GM19025 (cell line): ENCODE data around the gene KPNA5.
"Not testable (repeated sequence)": the region's sequence is repeated elsewhere in the genome, so short reads cannot be mapped to it uniquely, and the experiment has no call there.

Experiments
- ATAC-seq: cut with Tn5 transposase; IDR thresholded peaks from one replicate; pipeline ENCODE4 v1.9.1; 2021; ENCODE audit warnings: mild to moderate bottlenecking, low read depth, moderate library complexity; ENCODE audit not compliant: unreplicated experiment

KPNA5 gene

DNA sequence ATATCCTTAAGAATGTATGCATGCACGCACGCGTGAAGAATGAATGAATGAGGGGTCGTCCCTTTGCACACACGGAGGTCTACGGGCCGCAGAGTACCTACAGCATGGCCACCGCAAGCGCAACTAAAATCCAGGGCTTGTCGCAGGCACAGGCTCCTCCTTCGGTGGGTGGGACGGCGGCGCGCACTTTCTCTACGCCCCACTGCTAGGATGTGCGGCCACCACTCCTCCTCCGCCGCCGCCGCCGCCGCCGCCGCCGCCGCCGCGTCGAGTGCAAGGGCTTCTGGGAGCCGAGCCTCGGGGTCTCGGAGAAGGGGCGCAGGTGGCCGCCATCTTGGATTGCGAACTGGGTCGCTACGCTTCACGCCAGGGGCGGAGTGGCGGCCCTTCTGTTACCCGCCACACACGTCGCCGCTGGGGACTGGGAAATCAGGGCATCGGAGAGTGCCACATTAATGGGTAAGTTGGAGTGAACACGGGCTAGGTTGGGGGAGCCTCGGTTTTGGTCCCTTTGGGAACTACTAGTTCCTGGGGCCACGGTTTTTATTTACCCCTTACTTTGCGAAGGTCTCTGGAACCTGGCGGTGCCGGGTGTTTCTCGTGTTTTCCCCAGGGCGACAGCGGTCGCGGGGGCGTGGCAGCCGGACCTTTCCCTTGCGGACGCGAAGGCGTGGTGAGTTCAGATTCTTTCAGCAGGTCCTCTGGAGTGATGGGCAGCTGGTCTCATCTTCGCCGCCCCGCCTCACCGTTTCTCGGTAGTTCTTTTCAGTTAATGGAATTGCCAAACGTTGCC lies at the start of gene KPNA5:
KPNA5 (plus strand) TSS at position 332 of the 793 bp plus-strand sequence; CDS start at position 456, 124 bp downstream.
- peak; percentile 94 for ATAC-seq

DNA sequence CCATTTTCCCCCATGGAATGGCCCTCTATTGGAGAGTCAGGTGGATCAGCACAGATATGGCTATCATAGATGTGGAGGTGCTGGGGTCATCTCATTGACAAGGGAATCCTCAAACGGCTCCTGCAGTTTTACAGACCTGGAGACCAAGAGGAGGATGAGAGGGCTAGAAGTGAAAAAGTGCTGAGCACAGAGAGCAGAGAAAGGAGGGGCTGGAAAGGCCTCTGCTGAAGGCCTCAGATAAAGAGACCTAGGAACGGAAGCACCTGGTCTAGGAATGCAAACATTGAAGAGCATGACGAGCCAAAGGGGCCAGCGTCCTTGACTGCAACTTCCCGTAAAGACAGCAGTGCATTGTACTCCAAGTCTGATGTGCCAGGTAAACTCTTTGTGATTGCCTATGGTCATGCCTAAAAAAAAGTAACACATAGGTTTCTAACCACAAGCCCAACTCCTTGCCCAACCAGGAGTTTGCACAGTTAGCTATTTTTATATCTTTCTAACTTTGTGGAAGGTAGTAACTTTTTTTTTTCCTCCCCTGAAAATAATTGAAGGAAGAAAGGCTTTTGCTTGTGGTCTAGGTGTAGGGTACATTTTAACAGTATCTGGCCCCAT lies 49.5 kb upstream of the KPNA5 start:
- no peak for ATAC-seq

DNA sequence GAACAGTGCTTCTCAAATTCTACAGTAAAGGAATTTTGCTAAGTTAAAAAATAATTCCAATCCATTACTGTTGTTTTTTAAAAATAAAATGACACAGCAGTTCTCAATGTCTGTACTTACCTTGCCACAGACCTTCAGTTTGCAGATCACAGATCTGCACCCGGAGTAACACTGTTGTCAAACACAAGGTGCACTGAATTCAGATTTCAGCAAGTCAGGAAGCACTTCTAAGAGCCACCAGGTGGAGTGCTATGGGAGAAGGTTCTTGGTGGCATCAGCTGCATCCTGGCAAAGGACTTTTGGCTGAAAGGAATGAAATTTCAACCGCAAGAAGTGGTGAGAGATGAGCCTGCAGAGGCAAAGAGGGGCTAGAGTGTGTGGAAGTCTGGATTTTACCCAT lies 47.3 kb upstream of the KPNA5 start:
- no peak for ATAC-seq

DNA sequence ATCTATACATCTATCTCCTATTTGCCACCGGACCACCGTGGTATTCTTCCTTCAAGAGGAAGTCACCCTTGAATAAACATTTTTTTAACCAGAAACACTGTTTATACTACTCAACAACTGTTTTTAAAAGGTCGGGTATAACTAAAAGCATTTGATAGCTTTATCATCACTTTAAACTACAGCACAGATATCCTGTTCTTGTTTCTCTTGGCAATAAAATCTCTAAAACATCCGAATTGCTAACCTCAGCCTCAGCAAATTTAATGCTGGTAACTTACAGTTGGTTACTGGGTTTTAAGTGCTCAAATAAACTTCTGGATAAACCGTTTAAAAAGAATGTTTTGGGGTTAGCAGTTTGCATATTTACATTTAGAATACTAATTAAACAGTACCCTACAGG lies 32.9 kb upstream of the KPNA5 start:
- no peak for ATAC-seq

DNA sequence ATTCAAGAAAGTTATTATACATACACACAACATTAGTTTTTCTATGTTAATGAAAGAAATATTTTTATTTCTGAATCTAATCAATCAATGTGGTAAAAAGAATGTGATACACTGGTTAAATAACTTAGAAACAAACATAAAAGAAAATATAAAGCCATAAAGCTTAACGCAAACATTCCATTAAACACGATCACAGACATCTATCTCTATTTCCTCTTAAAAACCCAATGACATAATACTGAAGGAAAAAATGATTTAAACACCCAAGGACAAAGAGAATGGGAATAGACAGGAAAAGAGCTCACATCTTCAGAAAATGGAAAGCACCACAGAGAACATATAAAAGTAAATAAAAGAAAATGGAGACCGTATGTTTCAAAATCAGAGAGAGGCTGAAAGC lies 31.9 kb upstream of the KPNA5 start:
- no peak for ATAC-seq

DNA sequence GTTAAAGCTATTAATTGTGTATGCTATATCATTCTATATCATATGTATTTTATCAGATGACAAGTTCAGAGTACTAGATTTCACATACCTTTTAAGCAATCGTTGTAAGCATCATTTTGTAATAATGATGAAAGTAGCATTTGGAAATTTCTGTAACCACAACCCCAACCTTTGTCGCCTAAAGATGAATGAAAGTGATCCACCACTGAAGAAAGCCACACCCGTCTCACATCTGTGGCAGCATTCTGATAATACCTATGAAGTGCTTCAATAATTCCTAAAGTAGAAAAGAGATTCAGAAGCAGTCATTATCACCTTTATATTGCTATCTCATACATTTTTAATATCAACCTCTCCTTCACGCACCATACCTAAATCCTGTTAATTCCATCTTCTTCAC lies 29.1 kb upstream of the KPNA5 start:
- no peak for ATAC-seq

DNA sequence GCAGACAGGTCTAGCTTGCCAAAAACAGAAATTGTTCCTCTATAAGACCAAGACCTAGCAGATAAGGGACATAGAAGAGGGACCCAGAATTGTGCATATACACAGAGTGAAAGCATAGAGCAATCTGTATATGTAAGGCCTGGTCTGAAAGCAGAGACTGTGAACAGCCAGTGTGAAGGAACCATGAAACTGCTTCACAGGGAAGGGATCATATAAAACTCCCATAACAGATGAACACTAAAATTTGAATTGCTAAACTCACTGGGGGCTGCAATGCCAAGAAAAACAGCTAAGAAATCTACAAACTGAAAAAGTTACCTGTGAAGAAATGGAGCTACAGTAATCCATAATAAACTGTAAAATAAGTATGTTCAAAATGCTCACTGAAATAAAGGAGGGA lies 19.4 kb upstream of the KPNA5 start:
- no peak for ATAC-seq

DNA sequence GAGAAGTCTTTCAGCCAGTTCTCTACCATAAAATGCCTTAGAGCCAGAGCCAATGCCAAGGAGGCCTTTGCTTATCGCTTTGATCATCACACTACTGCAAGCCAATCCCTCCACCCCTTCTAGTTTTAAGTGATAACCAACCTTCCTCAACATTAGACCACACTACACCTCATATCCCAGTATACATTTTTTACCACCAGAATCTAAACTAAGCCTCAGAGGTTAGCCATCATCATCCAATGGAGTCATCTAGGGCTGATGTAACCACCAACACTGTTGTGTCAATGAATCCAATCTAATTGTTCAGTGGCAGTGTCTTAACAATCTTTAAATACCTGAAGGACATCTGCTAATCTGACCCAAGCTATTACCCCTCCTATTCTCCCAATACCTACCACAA lies 18.8 kb upstream of the KPNA5 start:
- no peak for ATAC-seq

DNA sequence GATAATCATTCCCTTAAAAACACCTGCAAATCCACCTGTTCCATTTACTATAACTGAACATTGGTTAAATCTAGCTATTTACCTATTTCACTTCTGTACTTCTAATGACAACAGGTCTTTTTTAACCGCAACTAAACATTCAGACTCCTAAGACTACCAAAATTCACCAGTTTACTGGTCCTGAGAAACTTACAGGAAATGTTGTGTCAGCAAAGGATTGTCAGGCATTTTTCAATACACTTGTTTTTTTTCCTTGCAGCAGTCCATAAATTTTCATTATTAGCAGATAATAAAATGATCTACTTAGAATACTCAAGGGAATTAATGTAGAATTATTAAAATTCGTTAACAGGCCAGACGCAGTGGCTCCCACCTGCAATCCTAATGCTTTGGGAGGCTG lies 17.7 kb upstream of the KPNA5 start:
- ATAC-seq, result no peak

DNA sequence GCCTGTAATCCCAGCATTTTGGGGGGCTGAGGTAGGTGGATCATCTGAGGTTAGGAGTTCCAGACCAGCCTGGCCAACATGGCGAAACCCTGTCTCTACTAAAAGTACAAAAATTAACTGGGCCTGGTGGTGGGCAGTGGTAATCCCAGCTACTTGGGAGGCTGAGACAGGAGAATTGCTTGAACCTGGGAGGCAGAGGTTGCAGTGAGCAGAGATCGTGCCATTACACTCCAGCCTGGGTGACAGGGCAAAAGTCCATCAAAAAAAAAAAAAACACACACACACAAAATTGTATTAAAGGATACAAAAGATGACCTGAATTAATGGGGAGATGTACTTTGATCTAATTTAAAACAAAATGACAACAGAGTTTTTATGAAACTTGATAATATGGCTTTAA lies 16.8 kb upstream of the KPNA5 start:
- not testable (repeated sequence) for ATAC-seq

DNA sequence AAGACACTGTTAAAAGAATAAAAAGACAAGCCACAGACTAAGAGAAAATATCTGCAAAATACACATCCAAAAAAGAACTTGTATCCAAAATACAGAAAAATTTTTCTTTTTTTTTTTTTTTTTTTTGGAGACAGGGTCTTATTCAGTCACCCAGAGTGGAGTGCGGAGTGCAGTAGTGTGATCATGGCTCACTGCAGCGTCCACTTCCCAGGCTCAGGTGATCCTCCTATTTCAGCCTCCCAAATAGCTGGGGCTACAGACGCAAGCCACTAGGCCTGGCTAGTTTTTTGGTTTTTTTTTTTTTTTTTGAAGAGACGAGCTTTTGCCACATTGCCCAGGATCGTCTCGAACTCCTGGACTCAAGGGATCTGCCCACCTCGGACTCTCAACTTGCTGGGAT lies 15.5 kb upstream of the KPNA5 start:
- no peak for ATAC-seq

DNA sequence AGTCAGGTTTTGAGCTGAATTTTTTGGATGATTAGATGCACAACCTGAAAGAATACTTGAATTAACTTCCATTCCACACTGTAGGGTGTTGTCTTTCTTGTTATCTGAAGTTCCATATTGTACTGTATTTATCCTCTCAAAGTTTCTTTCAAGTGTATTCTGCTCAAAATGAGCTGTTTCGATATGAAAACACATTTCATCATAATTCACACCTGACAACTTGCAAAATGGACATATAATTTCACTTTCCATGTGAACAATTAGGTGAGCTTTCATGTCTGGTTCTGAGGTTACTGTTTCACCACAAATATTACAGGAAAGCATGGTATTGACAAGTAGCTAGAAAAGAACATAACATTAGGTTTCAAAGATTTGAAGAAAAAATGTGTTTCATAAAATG lies 14.1 kb upstream of the KPNA5 start:
- peak; percentile 38 for ATAC-seq

DNA sequence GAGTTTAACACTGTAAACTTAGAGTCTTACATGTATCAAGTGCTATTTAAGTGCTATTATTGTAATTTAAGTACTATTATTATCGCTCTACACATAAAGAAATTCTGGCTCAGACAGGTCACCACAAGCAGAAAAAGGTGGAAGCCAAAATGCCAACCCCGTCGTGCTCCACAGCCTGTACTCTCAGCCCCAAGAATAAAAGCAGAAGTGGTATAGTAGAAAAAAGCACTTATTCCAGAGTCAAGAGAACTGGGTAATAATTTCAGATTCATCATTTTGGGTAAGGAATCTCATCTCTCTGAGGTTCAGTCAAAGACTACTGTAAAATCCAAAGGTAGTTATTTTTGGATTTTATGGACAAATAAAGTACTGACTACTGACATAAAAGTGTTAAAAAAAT lies 13.4 kb upstream of the KPNA5 start:
- no peak for ATAC-seq

DNA sequence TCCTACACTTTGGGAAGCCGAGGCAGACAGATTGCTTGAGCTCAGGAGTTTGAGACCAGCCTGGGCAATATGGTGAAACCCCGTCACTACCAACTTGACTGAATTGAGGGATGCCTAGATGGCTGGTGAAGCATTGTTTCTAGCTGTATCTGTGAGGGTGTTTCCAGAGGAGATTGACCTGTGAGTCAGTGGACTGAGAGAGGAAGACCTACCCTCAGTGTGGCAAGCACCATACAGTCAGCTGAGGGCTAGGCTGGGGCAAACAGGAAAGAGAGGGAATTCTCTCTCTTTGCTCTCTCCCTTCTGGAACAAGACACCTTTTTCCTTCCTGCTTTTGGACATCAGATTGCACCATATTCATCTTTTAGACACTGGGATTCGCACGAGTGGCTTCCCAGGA lies 8.7 kb upstream of the KPNA5 start:
- no peak for ATAC-seq

DNA sequence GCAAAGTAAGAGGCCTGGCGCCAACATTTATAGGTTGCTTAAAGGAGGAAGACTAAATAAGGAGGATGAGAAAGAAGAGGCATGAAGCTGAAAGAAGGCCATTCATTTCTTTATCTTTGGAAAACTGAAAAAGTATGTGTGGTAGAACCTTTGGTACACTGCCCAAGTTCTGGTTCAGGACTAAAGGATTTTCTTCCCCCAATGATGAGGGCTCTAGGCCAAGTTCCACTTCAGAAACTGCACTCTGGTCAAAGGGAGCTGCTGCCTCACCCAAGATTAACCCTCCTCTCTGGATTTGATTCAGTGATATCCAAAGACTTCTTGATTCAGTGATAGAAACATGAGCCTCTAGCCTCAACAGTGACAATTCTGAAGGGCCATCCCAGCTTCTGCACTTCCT lies 5.0 kb upstream of the KPNA5 start:
- ATAC-seq, result no peak

DNA sequence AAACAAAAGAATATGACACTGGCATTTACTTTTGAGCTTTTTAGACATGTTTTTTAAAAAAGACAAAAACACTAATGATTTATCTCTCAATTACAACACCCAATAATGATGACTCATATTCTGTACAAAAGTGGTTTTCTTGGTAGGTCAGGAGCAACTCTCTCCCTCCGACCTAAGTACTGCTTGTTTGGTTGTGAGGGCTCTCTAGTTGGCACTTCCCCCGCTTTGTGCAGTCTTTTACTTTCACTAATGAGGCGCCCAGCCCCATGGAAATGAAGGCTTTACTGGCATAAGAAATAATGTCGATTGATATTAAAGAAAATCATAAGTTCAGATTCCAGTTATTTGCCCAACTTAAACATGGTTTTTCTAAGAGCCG lies 1.3 kb downstream of the KPNA5 start:
- no peak for ATAC-seq

DNA sequence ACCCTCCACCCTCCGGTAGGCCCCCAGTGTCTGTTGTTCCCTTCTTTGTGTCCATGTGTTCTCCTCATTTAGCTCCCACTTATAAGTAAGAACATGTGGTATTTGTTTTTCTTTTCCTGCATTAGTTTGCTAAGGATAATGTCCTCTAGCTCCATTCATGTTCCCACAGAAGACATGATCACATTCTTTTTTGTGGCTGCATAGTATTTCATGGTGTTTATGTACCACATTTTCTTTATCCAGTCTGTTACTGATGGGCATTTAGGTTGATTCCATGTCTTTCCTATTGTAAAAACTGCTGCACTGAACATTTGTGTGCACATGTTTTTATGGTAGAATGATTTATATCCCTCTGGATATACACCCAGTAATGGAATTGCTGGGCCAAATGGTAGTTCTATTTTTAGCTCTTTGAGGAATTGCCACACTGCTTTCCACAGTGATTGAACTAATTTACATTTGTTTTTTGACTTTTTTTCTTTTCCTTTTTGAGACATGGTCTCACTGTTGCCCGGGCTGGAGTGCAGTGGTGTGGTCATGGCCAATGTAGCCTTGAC lies 4.5 kb downstream of the KPNA5 start:
- ATAC-seq, result no peak

DNA sequence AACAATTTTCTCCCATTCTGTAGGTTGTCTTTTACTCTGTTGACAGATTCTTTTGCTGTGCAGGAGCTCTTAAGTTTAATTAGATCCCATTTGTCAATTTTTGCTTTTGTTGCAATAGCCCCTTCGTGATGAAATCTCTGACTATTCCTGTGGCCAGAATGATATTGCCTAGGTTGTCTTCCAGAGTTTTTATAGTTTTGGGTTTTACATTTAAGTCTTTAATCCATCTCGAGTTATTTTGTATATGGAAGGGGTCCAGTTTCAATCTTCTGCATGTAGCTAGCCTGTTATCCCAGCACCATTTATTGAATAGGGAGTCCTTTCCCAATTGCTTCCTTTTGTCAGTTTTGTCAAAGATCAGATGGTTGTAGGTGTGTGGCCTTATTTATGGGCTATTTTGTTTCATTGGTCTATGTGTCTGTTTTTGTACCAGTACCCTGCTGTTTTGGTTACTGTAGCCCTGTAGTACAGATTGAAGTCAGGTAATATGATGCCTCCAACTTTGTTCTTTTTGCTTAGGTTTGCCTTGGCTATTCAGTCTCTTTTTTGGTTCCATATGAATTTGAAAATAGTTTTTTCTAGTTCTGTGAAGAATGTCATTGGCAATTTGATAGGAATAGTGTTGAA lies 5.6 kb downstream of the KPNA5 start:
- ATAC-seq, result not testable (repeated sequence)

DNA sequence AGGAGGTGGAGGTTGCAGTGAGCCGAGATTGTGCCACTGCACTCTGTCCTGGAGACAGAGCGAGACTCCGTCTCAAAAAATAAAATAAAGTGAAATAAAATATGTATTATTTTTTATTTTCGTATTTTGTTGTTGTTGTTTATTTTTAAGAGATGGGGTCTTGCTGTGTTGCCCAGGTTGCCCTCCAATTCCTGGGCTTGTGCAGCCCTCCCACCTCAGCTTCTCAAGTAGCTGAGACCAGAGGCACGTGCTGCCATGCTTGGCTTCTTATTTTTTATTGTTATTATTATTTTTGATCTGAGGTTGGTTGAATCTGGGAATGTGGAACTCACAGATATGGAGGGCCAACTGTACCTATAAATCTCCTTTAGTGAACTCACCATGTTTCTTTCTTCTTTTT lies 10.1 kb downstream of the KPNA5 start:
- ATAC-seq, result no peak

DNA sequence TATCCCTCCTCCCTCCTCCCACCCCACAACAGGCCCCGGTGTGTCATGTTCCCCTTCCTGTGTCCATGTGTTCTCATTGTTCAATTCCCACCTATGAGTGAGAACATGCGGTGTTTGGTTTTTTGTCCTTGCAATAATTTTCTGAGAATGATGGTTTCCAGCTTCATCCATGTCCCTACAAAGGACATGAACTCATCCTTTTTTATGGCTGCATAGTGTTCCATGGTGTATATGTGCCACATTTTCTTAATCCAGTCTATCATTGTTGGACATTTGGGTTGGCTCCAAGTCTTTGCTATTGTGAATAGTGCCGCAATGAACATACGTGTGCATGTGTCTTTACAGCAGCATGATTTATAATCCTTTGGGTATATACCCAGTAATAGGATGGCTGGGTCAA lies 11.9 kb downstream of the KPNA5 start:
- not testable (repeated sequence) for ATAC-seq

DNA sequence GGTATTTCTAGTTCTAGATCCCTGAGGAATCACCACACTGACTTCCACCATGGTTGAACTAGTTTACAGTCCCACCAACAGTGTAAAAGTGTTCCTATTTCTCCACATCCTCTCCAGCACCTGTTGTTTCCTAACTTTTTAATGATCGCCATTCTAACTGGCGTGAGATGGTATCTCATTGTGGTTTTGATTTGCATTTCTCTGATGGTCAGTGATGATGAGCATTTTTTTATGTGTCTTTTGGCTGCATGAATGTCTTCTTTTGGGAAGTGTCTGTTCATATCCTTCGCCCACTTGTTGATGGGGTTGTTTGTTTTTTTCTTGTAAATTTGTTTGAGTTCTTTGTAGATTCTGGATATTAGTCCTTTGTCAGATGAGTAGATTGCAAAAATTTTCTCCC lies 12.3 kb downstream of the KPNA5 start:
- not testable (repeated sequence) for ATAC-seq

DNA sequence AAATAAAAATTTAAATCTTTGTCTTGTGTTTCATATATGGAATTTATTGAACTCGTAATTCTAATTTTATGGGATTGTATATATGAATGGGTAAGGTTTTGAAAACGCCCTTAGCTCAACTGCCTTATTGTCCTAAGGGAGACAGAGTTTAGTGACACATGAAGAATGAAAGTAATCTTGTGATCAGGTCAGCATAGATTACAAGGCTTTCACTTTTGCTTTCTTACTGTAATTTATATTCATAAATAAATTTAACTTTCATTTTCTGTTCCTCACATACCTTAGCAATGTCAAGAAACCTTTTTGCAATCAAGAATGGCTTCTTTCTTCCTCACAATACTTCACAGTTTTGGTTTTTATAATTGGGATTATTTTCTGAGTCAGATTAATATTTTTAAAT lies 14.4 kb downstream of the KPNA5 start:
- ATAC-seq, result peak; percentile 88
